ENCODE measurements around the gene ZNF35. TPM values are rescaled to one million over a fixed set of nuclear protein-coding genes. Genes with fewer than 3 reads are reported as not detected.

ZNF35 gene
- polyA plus RNA-seq, 1 of the 3 experiments (the other 2 are of a cell fraction) = 2.4 TPM

DNA sequence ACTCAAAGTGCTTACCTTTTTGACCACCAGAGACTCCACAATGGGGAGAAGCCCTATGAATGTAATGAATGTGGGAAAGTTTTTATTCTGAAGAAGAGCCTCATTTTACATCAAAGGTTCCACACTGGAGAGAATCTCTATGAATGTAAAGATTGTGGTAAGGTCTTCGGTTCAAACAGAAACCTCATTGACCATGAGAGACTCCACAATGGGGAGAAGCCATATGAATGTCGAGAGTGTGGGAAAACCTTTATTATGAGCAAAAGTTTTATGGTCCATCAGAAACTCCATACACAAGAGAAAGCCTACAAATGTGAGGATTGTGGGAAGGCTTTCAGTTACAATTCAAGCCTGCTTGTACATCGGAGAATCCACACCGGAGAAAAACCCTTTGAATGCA, 5.5 kb upstream of the ZNF35 start:
- Histone ChIP-seq H3K27me3 (ENCODE audit: insufficient read depth) (no peaks in the 10 kb centered on the region), H3K36me3 (replicated peaks in 1 of 2; ENCODE audit: control insufficient read depth in 1 of 2, insufficient read depth in 2 of 2, low read length in 1 of 2) (peaks cover 63 to 74% of the 10 kb centered on the region in 2 experiments), H2AFZ (ENCODE audit: low read depth) (no peak overlapping the region), H3K4me1 (ENCODE audit: control insufficient read depth in 1 of 2, insufficient read depth in 2 of 2, low read depth in 1 of 2, low read length in 1 of 2) (no peaks in the 10 kb centered on the region), H3K4me3 (ENCODE audit: low read depth in 2 of 2, low read length in 1 of 2) (no peak overlapping the region; a peak in 1 of 4 replicates), H4K20me1 (ENCODE audit: insufficient read depth) (no peaks in the 10 kb centered on the region), H3K9me3 (peaks cover 33% of the 10 kb centered on the region), H3K9ac (no peak overlapping the region), H3F3A (replicated peaks; ENCODE audit: insufficient read depth) (peaks cover 7% of the 10 kb centered on the region), H3K27ac (ENCODE audit: low read depth in 2 of 2, low read length in 1 of 2) (no peak overlapping the region), H3K9me2 (no peaks in the 10 kb centered on the region), H3K79me2 (ENCODE audit: insufficient read depth) (peaks cover 29% of the 10 kb centered on the region), H3K4me2 (no peak overlapping the region)
- WGBS (ENCODE audit: low lambda C conversion rate) = 96% methylated on average over 4 of the region's 4 CpGs
- POLR2A ChIA-PET = no interaction called here
- TF ChIP-seq, protein P1, sequence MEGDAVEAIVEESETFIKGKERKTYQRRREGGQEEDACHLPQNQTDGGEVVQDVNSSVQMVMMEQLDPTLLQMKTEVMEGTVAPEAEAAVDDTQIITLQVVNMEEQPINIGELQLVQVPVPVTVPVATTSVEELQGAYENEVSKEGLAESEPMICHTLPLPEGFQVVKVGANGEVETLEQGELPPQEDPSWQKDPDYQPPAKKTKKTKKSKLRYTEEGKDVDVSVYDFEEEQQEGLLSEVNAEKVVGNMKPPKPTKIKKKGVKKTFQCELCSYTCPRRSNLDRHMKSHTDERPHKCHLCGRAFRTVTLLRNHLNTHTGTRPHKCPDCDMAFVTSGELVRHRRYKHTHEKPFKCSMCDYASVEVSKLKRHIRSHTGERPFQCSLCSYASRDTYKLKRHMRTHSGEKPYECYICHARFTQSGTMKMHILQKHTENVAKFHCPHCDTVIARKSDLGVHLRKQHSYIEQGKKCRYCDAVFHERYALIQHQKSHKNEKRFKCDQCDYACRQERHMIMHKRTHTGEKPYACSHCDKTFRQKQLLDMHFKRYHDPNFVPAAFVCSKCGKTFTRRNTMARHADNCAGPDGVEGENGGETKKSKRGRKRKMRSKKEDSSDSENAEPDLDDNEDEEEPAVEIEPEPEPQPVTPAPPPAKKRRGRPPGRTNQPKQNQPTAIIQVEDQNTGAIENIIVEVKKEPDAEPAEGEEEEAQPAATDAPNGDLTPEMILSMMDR (IDR thresholded peaks at IDR 0.05) = no peak
- TF ChIP-seq RXRA (IDR thresholded peaks at IDR 0.05; ENCODE audit: borderline replicate concordance, low read depth) = no peak
- TF ChIP-seq POLR2AphosphoS5 (IDR thresholded peaks at IDR 0.05; ENCODE audit: low read depth, low read length) = no peak
- TF ChIP-seq, protein P2, sequence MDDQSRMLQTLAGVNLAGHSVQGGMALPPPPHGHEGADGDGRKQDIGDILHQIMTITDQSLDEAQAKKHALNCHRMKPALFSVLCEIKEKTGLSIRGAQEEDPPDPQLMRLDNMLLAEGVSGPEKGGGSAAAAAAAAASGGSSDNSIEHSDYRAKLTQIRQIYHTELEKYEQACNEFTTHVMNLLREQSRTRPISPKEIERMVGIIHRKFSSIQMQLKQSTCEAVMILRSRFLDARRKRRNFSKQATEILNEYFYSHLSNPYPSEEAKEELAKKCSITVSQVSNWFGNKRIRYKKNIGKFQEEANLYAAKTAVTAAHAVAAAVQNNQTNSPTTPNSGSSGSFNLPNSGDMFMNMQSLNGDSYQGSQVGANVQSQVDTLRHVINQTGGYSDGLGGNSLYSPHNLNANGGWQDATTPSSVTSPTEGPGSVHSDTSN (IDR thresholded peaks at IDR 0.05) = no peak
- no peak for TF ChIP-seq RAD21 (IDR thresholded peaks at IDR 0.05; ENCODE audit: low read length)
- TF ChIP-seq RFX5 (IDR thresholded peaks at IDR 0.05; ENCODE audit: low read length) = no peak
- no peak for TF ChIP-seq NFIC (IDR thresholded peaks at IDR 0.05; ENCODE audit: borderline replicate concordance)
- no peak for TF ChIP-seq YY1 (IDR thresholded peaks at IDR 0.05; ENCODE audit: low read depth)
- TF ChIP-seq, protein P3, sequence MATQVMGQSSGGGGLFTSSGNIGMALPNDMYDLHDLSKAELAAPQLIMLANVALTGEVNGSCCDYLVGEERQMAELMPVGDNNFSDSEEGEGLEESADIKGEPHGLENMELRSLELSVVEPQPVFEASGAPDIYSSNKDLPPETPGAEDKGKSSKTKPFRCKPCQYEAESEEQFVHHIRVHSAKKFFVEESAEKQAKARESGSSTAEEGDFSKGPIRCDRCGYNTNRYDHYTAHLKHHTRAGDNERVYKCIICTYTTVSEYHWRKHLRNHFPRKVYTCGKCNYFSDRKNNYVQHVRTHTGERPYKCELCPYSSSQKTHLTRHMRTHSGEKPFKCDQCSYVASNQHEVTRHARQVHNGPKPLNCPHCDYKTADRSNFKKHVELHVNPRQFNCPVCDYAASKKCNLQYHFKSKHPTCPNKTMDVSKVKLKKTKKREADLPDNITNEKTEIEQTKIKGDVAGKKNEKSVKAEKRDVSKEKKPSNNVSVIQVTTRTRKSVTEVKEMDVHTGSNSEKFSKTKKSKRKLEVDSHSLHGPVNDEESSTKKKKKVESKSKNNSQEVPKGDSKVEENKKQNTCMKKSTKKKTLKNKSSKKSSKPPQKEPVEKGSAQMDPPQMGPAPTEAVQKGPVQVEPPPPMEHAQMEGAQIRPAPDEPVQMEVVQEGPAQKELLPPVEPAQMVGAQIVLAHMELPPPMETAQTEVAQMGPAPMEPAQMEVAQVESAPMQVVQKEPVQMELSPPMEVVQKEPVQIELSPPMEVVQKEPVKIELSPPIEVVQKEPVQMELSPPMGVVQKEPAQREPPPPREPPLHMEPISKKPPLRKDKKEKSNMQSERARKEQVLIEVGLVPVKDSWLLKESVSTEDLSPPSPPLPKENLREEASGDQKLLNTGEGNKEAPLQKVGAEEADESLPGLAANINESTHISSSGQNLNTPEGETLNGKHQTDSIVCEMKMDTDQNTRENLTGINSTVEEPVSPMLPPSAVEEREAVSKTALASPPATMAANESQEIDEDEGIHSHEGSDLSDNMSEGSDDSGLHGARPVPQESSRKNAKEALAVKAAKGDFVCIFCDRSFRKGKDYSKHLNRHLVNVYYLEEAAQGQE (IDR thresholded peaks at IDR 0.05; ENCODE audit: low read depth, low read length) = no peak
- no peak for TF ChIP-seq EZH2phosphoT487 (IDR thresholded peaks at IDR 0.05; ENCODE audit: borderline replicate concordance, low read depth)
- no peak for TF ChIP-seq MXI1 (IDR thresholded peaks at IDR 0.05; ENCODE audit: low read depth, low read length)
- TF ChIP-seq SIN3A (IDR thresholded peaks at IDR 0.05; ENCODE audit: borderline replicate concordance, low read depth, low read length) = no peak
- no peak for TF ChIP-seq MEF2A (IDR thresholded peaks at IDR 0.05; ENCODE audit: borderline replicate concordance, low read depth)
- no peak for TF ChIP-seq TAF1 (IDR thresholded peaks at IDR 0.05; ENCODE audit: borderline replicate concordance, low read depth, low read length)
- TF ChIP-seq, protein P4, sequence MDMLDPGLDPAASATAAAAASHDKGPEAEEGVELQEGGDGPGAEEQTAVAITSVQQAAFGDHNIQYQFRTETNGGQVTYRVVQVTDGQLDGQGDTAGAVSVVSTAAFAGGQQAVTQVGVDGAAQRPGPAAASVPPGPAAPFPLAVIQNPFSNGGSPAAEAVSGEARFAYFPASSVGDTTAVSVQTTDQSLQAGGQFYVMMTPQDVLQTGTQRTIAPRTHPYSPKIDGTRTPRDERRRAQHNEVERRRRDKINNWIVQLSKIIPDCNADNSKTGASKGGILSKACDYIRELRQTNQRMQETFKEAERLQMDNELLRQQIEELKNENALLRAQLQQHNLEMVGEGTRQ (IDR thresholded peaks at IDR 0.05; ENCODE audit: borderline replicate concordance, low read depth, low read length) = no peak
- no peak for TF ChIP-seq FOSL2 (IDR thresholded peaks at IDR 0.05; ENCODE audit: borderline replicate concordance, low read depth)
- TF ChIP-seq ELF1 (IDR thresholded peaks at IDR 0.05) = no peak
- TF ChIP-seq, protein P5, sequence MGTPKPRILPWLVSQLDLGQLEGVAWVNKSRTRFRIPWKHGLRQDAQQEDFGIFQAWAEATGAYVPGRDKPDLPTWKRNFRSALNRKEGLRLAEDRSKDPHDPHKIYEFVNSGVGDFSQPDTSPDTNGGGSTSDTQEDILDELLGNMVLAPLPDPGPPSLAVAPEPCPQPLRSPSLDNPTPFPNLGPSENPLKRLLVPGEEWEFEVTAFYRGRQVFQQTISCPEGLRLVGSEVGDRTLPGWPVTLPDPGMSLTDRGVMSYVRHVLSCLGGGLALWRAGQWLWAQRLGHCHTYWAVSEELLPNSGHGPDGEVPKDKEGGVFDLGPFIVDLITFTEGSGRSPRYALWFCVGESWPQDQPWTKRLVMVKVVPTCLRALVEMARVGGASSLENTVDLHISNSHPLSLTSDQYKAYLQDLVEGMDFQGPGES (IDR thresholded peaks at IDR 0.05; ENCODE audit: low read depth, low read length) = no peak
- no peak for TF ChIP-seq GABPA (IDR thresholded peaks at IDR 0.05; ENCODE audit: low read depth)
- TF ChIP-seq EP300 (IDR thresholded peaks at IDR 0.05; ENCODE audit: borderline replicate concordance in 1 of 2, low read depth in 1 of 2, low read length in 1 of 2) = no peak
- no peak for DNase-seq
- CTCF ChIA-PET = no interaction called here

Data from SK-N-SH (cell line).